ENCODE results near the gene EID1.

DNA sequence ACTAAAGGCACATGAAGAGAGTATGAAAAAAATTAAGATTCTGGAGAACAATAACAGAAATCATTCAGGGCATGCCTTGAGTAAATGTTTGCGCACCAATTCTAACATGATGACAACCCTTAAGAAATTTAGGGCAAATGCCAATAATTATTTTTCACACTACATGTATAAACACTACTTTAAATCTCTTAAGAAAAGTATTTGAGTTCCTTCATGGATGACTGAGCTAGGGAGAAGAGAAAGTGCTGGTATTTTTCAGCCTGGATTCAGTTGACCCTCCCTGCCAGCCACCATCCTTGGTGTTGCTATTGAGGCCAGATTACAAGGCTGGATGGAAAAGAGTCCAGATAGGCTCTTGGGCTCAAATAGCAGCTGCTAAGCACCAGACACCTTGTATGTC is 8.0 kb upstream of the EID1 start:
- no peak for TF ChIP-seq EZH2 (IDR thresholded peaks at IDR 0.05; ENCODE audit: borderline replicate concordance, low read depth, low read length, severe bottlenecking)
- TF ChIP-seq, protein P1, sequence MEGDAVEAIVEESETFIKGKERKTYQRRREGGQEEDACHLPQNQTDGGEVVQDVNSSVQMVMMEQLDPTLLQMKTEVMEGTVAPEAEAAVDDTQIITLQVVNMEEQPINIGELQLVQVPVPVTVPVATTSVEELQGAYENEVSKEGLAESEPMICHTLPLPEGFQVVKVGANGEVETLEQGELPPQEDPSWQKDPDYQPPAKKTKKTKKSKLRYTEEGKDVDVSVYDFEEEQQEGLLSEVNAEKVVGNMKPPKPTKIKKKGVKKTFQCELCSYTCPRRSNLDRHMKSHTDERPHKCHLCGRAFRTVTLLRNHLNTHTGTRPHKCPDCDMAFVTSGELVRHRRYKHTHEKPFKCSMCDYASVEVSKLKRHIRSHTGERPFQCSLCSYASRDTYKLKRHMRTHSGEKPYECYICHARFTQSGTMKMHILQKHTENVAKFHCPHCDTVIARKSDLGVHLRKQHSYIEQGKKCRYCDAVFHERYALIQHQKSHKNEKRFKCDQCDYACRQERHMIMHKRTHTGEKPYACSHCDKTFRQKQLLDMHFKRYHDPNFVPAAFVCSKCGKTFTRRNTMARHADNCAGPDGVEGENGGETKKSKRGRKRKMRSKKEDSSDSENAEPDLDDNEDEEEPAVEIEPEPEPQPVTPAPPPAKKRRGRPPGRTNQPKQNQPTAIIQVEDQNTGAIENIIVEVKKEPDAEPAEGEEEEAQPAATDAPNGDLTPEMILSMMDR (IDR thresholded peaks at IDR 0.05; ENCODE audit: extremely low read depth in 1 of 2, insufficient read depth in 1 of 2, low read depth in 1 of 2, low read length in 2 of 2): no peak
- TF ChIP-seq POLR2AphosphoS5 (IDR thresholded peaks at IDR 0.05; ENCODE audit: insufficient read depth, low read depth, low read length): no peak
- TF ChIP-seq POLR2A (IDR thresholded peaks at IDR 0.05; ENCODE audit: low read depth, low read length): no peak
- TF ChIP-seq JUN (IDR thresholded peaks at IDR 0.05; ENCODE audit: borderline replicate concordance, insufficient read depth, insufficient read length, low read depth): no peak
- TF ChIP-seq FOS (IDR thresholded peaks at IDR 0.05; ENCODE audit: borderline replicate concordance, insufficient read depth, low read length): no peak
- TF ChIP-seq, protein P2, sequence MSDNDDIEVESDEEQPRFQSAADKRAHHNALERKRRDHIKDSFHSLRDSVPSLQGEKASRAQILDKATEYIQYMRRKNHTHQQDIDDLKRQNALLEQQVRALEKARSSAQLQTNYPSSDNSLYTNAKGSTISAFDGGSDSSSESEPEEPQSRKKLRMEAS (IDR thresholded peaks at IDR 0.05; ENCODE audit: insufficient read depth, insufficient read length): no peak
- TF ChIP-seq MYC (IDR thresholded peaks at IDR 0.05; ENCODE audit: low read depth, low read length): no peak
- TF ChIP-seq GATA2 (IDR thresholded peaks at IDR 0.05; ENCODE audit: insufficient read depth, insufficient read length, low read depth, low read length): no peak
